HG03457 (cell line): Measurements from ENCODE around the gene EXOSC2.

Source experiments
- ATAC-seq: cut with Tn5 transposase; IDR thresholded peaks from one replicate; pipeline ENCODE4 v1.9.1; 2021; ENCODE audit warnings: moderate number of reproducible peaks; ENCODE audit not compliant: unreplicated experiment

The EXOSC2 gene

DNA sequence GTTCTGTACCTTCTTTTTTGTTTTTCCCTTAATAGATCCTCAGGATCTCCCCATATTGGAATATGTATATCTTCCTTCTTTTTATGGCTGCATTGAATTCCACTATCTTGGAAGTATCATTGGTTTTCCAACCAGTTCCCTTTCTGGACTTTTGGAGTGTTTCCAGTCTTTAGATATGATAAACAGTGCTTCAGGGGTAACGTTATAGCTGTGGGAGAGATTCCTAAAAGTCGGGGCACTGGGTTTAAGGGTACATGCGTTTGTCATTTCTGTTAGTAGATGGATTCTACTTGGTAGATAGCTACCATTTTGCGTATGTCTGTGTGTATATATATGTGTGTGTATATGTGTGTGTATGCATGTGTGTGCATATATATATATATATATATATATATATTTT, 42.0 kb downstream of the EXOSC2 start:
- no peak for ATAC-seq

DNA sequence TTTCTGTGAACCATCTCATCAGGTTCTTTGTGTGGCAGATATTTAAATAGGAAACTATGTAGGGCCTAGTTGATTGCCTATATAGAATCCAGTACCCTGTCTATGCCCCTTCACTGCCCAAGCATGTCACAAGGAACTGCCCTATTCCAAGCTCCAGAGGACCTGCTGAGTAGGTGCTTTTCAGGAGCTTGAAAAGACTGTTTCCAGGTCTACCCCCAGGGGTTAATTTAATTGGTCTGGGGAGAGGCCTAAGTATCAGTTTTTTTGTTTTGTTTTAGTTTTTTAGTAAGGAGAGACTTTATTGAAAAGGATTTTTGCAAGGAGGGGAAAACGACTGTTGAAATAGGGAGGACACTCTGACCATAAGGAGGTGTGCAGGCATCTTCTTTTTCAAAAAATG, 43.3 kb downstream of the EXOSC2 start:
- ATAC-seq = no peak

DNA sequence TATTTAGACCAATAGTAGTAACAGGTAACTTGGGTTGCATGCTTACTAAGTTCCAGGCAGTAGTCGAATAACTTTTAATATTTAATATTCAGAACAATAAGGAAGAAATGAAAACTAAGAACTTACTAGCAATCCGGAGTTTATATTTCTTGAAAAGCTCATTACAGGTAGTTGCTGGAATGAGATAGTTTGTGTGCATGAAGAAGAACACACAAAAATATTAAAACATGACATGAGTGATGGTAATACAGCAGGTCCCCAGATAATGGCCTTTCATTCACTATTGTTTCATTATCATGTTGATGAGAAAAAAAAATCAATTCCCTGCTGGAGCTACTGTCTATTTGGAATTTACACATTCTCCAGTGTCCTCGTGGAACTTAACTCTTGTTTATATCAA, 44.7 kb downstream of the EXOSC2 start:
- no peak for ATAC-seq

DNA sequence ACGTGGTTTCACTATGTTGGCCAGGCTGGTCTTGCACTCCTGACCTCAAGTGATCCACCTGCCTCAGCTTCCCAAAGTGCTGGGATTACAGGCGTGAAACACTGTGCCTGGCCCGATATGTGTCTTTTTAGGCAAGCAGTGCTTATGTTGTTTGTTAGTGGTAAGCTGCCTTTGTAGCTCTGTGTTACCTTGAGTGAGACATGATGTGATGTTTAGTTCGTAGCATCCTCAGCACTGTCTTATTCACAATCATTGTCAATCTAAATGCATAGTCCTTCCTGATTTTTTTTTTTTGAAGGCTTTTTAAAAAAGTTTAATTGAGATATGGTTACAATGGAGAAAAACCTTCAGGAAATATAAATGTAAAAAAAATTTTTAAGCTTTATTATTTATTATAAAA, 45.5 kb downstream of the EXOSC2 start:
- ATAC-seq = no peak

DNA sequence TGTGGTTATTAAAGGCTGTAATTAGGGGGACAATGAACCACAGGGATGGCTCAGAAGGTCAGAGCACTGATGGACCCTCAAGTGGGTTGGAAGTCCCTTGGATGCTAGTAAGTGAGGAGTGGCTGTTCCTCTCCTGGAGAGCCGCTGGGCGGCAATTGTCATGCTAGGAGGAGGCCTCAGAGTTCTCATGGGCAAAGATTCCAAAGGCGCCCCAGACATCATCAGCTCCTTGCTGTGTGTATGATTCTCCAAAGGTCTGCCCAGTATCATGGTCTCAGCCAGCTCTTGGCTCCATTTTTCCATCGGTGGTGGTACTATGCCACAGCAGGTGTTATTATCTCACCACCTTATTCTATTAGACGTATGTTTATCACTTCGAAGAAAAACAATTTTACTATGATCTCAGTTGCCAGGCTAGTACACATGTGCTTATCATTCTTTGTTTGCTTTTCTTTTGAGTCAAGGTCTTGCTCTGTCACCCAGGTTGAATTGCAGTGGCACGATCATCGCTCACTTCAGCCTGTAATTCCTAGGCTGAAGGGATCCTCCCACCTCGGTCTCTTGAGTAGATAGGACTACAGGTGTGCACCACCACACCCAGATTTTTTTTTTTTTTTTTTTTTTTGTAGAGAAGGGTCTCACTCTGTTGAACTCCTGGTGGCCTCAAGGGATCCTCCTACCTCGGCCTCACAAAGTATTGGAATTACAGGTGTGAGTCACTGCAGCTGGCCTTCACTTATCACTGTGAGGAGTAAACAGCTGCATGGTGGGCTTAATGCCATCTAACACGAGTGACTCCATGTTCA, 46.8 kb downstream of the EXOSC2 start:
- ATAC-seq = no peak

DNA sequence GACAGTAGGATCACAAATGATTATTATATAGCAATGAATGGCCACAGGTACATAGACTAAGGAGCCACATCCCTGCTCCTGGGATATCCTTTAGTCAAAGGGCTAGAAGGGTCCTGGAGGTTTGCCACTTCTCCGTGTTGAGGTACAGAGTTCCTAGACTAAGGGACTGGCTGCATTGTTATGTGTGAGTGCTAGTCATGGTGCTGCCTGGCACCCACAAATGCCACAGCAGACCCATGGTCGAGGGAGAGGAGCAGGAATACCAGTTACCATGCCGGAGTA, 47.4 kb downstream of the EXOSC2 start:
- no peak for ATAC-seq

DNA sequence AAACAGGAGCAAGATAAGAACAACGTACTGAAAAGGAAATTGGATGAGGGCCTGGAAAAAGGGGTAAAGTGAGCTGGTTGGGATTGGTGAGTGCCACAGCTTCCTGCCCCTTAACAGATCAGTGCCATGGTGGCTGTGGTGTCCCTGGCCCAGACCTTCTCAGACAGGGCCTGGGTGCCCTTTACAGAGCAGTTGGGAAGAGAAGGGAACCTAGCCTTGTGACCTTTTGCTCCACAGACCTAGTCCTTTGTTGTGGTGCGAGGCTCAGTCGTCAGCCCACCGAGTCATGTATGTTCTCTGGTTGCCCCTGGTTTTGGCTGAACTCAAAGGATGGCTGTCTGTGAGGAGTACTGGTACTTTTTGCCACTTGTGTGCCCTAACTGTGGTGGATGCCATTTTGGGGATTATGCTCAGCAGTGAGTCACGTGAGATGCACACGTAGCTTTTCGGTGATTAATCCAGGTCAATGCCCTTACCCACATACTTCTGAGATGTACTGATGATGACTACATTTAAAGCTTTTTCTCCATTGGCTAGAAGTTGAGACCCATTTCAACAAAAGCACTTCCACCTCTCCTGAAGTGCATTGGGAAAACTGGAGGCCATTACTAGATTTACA, 48.4 kb downstream of the EXOSC2 start:
- no peak for ATAC-seq

DNA sequence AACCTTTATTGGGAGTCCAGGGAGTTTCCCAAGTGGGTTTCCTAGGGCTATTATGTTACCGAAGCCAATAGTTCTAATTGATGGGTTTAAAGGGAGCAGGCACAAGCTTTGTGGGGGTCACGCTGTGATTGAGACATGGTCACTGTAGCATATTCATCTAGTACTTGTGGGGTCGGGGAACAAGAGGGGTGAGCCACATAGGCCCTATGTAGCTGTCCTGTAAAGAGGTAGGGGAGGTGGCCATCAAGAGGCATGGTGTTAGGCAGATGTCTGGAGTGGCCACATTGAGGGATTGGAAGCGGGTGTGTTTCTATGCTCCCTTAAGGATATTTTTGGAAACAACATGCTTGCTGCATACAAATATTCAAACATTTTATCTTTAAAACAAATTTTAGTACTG, 50.1 kb downstream of the EXOSC2 start:
- ATAC-seq = no peak

DNA sequence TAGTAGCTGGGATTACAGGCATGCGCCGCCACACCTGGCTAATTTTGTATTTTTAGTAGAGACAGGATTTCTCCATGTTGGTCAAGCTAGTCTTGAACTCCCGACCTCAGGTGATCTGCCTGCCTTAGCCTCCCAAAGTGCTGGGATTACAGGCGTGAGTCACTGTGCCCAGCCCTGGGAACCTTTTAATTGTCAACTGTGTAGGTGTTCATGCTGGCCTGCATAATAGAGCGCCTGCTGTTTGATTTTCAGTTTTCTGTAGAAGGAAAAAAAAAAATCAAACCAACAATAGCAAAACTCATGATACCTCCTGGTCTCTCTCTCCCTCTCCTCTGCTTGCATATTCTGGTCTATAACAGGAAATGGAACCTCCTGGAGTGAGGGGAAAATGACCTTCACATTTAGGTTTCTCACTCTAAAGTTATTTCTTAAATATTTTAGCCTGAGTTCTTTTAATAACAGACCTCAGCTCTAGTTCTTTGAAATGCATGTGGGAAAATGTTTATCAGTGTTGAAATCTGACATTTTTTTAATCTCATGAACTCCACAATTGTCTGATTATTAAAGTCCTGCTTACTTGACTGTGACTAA, 51.7 kb downstream of the EXOSC2 start:
- no peak for ATAC-seq

DNA sequence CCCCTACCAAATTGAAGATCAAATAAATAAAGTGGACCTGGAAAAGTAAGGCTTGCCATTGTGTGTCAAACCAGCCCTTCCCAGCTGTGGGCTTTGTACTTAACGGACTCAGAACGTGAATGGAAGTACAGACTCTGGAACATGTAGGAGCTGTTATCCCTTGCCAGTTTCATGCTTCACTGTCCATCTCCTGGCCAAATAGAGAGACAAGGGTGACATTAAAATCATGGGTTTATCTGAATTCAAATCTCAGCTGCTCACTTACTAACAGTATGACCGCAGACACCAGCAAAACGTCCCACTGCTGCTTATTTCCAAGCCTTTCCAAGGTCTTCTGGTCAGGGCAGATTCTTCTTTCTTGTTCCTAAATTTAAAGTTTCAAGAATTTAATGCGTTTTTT, 52.2 kb downstream of the EXOSC2 start:
- ATAC-seq = no peak

DNA sequence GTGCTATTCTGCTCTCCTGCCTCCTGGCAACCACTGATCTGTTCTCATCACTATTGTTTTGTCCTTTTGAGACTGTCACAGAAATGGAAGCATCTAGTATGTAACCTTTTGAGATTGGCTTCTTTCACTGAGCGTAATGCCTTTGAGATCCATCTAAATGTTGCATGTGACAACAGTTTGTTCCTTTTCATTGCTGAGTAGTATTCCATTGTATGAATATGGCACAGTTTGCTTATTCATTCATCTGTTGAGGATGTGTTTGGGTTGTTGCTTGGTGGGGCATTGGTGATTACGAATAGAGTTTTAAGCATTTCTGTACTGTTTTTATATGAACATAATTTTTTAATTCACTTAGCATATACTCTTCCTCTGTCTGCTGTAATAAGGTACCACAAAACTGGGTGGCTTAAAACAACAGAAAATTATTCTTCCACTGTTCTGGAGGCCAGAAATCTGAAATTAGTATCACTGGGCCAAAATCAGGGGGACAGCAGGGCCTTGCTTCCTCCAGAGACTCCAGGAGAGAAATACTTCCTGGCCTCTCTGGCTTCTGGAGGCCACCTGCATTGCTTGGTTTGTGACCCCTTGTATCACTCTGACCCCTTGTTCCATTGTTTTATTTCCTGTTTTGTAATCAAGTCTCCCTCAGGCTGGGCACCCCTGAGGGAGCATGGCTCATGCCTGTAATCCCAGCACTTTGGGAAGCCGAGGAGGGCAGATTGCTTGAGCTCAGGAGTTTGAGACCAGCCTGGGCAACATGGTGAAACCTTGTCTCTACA, 53.0 kb downstream of the EXOSC2 start:
- ATAC-seq = no peak

DNA sequence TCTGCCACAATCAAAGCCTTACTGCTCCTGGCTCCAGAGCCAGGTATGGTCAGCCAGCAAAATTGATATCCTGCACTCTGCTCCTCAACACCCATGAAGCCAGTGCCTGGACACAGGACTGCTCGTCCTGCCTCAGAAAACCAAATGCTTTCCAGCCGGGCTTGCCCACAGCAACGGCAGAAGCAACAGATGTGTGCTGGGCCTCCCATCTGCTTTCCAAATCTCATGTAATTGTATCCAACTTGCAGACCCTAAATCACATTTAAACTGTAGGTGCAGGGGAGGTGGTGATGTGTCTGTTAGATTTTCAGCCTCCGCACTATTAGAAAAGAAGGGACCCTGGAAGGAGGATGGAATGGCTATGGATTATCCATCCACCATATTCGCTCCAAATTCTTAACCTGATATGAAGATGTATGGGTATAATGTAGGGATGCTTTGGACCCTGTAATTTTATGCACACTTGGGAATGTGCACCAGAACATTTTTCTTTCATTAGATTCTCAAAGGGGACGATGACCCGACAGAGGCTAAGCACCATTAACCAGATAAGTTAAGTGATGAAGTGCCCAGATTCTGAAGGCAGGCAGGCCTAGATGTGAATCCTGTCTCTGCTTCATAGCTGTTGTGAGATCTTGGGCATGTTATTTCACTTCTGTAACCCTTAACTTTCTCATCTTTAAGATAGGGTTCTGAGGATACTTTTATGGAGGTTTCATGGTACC, 58.2 kb downstream of the EXOSC2 start:
- ATAC-seq = no peak
